Peyer's patch (tissue), 4 donors: ENCODE data around the gene MTMR1.

ENCODE experiments used
- POLR2A ChIP-seq, 2 donors: fragments of 450-650 bp; IDR thresholded peaks; one replicate each; pipeline ENCODE4 v1.5.1; 2017; ENCODE audit warnings: antibody characterized with exemption in 2 of 2, mild to moderate bottlenecking in 2 of 2, moderate library complexity in 2 of 2
- TF ChIP-seq, protein P1 (sequence below), 6 experiments: fragments of 450-650 bp in 4 of 6; fragments of 200-600 bp in 2 of 6; sonication (generic) in 1 of 6; IDR thresholded peaks; one replicate each; pipeline ENCODE4 v1.5.1; 2017 to 2019; ENCODE audit warnings: antibody characterized with exemption in 6 of 6, mild to moderate bottlenecking in 3 of 6, moderate library complexity in 1 of 6

DNA sequence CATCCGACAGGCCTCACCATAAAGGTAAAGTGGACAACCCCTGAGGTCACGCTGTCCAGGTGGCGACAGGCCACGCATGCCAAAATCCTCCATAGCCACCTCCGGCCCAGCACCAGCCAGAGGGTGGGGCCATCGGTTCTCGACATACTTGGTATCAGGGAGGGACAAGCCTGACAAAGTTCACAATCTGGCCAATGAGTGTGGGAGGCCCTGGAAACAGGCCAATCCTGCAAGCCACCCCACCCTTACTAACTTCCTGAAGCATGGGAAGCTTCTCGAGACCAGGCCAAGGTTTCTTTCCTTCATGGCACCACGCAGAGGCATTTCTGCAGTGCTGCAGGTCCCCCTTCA lies 73.8 kb downstream of the MTMR1 start:
- TF ChIP-seq, protein P1, sequence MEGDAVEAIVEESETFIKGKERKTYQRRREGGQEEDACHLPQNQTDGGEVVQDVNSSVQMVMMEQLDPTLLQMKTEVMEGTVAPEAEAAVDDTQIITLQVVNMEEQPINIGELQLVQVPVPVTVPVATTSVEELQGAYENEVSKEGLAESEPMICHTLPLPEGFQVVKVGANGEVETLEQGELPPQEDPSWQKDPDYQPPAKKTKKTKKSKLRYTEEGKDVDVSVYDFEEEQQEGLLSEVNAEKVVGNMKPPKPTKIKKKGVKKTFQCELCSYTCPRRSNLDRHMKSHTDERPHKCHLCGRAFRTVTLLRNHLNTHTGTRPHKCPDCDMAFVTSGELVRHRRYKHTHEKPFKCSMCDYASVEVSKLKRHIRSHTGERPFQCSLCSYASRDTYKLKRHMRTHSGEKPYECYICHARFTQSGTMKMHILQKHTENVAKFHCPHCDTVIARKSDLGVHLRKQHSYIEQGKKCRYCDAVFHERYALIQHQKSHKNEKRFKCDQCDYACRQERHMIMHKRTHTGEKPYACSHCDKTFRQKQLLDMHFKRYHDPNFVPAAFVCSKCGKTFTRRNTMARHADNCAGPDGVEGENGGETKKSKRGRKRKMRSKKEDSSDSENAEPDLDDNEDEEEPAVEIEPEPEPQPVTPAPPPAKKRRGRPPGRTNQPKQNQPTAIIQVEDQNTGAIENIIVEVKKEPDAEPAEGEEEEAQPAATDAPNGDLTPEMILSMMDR (IDR thresholded peaks at IDR 0.05) = no peak
- TF ChIP-seq POLR2A (IDR thresholded peaks at IDR 0.05) = no peak
